ENCODE results near the gene DRC7. TPM values are rescaled to one million over a fixed set of nuclear protein-coding genes. Genes with fewer than 3 reads are reported as not detected.

The DRC7 gene
- total RNA-seq, 1 experiment from 2014 or later, result not detected

DNA sequence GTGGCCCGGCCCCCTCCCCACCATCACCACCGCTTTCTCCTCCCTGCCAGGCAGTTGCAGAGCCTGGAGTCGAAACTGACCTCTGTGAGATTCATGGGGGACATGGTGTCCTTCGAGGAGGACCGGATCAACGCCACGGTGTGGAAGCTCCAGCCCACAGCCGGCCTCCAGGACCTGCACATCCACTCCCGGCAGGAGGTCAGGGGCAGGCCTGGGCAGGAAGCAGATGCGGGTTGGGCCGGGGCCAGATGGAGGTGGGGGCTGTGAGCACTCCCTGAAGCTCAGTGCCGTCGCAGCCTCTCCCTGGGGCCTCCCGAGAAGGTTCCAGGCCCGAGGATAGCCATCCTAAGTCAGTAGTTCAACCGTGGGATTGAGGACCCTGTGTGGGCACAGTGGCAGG, 40.7 kb upstream of the DRC7 start:
- peaks cover 17% of the 10 kb centered on the region for H3K36me3 ChIP-seq (ENCODE audit: low read depth, low read length)
- no TSS peak for BruUV-seq (replicated peaks)
- no peaks in the 10 kb centered on the region for H3K9me3 ChIP-seq (ENCODE audit: low read length)
- POLR2A ChIA-PET (ENCODE audit: unreplicated experiment), result no interaction called here
- TF ChIP-seq EZH2 (IDR thresholded peaks at IDR 0.05; ENCODE audit: low read length, unreplicated experiment) (no peak), EZH2phosphoT487 (IDR thresholded peaks at IDR 0.05; ENCODE audit: borderline replicate concordance, low read length) (no peak)
- TF ChIP-seq, protein P1, sequence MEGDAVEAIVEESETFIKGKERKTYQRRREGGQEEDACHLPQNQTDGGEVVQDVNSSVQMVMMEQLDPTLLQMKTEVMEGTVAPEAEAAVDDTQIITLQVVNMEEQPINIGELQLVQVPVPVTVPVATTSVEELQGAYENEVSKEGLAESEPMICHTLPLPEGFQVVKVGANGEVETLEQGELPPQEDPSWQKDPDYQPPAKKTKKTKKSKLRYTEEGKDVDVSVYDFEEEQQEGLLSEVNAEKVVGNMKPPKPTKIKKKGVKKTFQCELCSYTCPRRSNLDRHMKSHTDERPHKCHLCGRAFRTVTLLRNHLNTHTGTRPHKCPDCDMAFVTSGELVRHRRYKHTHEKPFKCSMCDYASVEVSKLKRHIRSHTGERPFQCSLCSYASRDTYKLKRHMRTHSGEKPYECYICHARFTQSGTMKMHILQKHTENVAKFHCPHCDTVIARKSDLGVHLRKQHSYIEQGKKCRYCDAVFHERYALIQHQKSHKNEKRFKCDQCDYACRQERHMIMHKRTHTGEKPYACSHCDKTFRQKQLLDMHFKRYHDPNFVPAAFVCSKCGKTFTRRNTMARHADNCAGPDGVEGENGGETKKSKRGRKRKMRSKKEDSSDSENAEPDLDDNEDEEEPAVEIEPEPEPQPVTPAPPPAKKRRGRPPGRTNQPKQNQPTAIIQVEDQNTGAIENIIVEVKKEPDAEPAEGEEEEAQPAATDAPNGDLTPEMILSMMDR (conservative IDR thresholded peaks at IDR 0.05; ENCODE audit: low read depth, low read length), result no peak
- CTCF ChIA-PET, result no interaction called here
- H3K4me3 ChIP-seq (ENCODE audit: low read length), result no peak overlapping the region
- H2AFZ ChIP-seq (ENCODE audit: low read length), result no peak overlapping the region
- no peak for DNase-seq
- no peak overlapping the region for H3K27ac ChIP-seq (ENCODE audit: low read length)
- H4K20me1 ChIP-seq (ENCODE audit: low read length), result no peaks in the 10 kb centered on the region
- no peak for ATAC-seq
- H3K79me2 ChIP-seq (ENCODE audit: low read length), result no peaks in the 10 kb centered on the region
- intact Hi-C loops (cut with micrococcal nuclease), result no loop called here
- no peak overlapping the region for H3K4me2 ChIP-seq (ENCODE audit: low read length)
- no peaks in the 10 kb centered on the region for H3K27me3 ChIP-seq (ENCODE audit: low read length)
- peaks cover 3% of the 10 kb centered on the region; the same call in 1 of the 2 replicates for H3K4me1 ChIP-seq (ENCODE audit: insufficient read depth, low read length)
- H3K9ac ChIP-seq (ENCODE audit: low read length), result no peak overlapping the region
- H3K9me2 ChIP-seq (replicated peaks; ENCODE audit: low read length), result no peaks in the 10 kb centered on the region
- H3F3A ChIP-seq (ENCODE audit: low read length, unreplicated experiment), result no peaks in the 10 kb centered on the region

- no peak overlapping the region for H3K9ac ChIP-seq (ENCODE audit: low read length)
- H3K27ac ChIP-seq (ENCODE audit: low read length), result no peak overlapping the region
- intact Hi-C loops (cut with micrococcal nuclease), result no loop called here
- no peak for DNase-seq
- H2AFZ ChIP-seq (ENCODE audit: low read length), result no peak overlapping the region
- CTCF ChIA-PET, result no interaction called here
- no peaks in the 10 kb centered on the region for H3K9me3 ChIP-seq (ENCODE audit: low read length)
- no peaks in the 10 kb centered on the region for H3K79me2 ChIP-seq (ENCODE audit: low read length)
- no peaks in the 10 kb centered on the region for H4K20me1 ChIP-seq (ENCODE audit: low read length)
- TF ChIP-seq, protein P1 (conservative IDR thresholded peaks at IDR 0.05; ENCODE audit: low read depth, low read length), result no peak
- TF ChIP-seq EZH2phosphoT487 (IDR thresholded peaks at IDR 0.05; ENCODE audit: borderline replicate concordance, low read length) (no peak), EZH2 (IDR thresholded peaks at IDR 0.05; ENCODE audit: low read length, unreplicated experiment) (no peak)
- POLR2A ChIA-PET (ENCODE audit: unreplicated experiment), result no interaction called here
- peaks cover 7% of the 10 kb centered on the region for H3K36me3 ChIP-seq (ENCODE audit: low read depth, low read length)
- no peaks in the 10 kb centered on the region for H3K9me2 ChIP-seq (replicated peaks; ENCODE audit: low read length)
- no peak overlapping the region for H3K4me3 ChIP-seq (ENCODE audit: low read length)
- no peak for ATAC-seq
- BruUV-seq (replicated peaks), result no TSS peak
- no peaks in the 10 kb centered on the region for H3K27me3 ChIP-seq (ENCODE audit: low read length)
- peaks cover 3% of the 10 kb centered on the region; the same call in 1 of the 2 replicates for H3K4me1 ChIP-seq (ENCODE audit: insufficient read depth, low read length)
- H3F3A ChIP-seq (ENCODE audit: low read length, unreplicated experiment), result no peaks in the 10 kb centered on the region
- no peak overlapping the region for H3K4me2 ChIP-seq (ENCODE audit: low read length)
Measured at GRCh38 chr16:57656342-57656955, 38.2 kb upstream of the DRC7 start.

GRCh38 chr16:57657228-57657627, 37.4 kb upstream of the DRC7 start:
- TF ChIP-seq EZH2phosphoT487 (IDR thresholded peaks at IDR 0.05; ENCODE audit: borderline replicate concordance, low read length), result no peak
- TF ChIP-seq EZH2 (IDR thresholded peaks at IDR 0.05; ENCODE audit: low read length, unreplicated experiment), result no peak
- TF ChIP-seq, protein P1 (conservative IDR thresholded peaks at IDR 0.05; ENCODE audit: low read depth, low read length), result no peak
- no peak for DNase-seq
- POLR2A ChIA-PET (ENCODE audit: unreplicated experiment), result no interaction called here

More at GRCh38 chr16:57657228-57657627, 37.4 kb upstream of the DRC7 start:
- Histone ChIP-seq H3K9me2 (replicated peaks; ENCODE audit: low read length) (no peaks in the 10 kb centered on the region), H4K20me1 (ENCODE audit: low read length) (no peaks in the 10 kb centered on the region), H3K4me1 (ENCODE audit: insufficient read depth, low read length) (peaks cover 3% of the 10 kb centered on the region; the same call in 1 of the 2 replicates), H3K36me3 (ENCODE audit: low read depth, low read length) (peaks cover 6% of the 10 kb centered on the region; the same call in 1 of the 2 replicates), H3K79me2 (ENCODE audit: low read length) (no peaks in the 10 kb centered on the region), H3K9me3 (ENCODE audit: low read length) (no peaks in the 10 kb centered on the region), H3K27me3 (ENCODE audit: low read length) (no peaks in the 10 kb centered on the region), H3K4me3 (ENCODE audit: low read length) (no peak overlapping the region), H3K9ac (ENCODE audit: low read length) (no peak overlapping the region), H3K27ac (ENCODE audit: low read length) (no peak overlapping the region), H3F3A (ENCODE audit: low read length, unreplicated experiment) (no peaks in the 10 kb centered on the region), H2AFZ (ENCODE audit: low read length) (no peak overlapping the region), H3K4me2 (ENCODE audit: low read length) (no peak overlapping the region)
- no TSS peak for BruUV-seq (replicated peaks)
- no peak for ATAC-seq
- intact Hi-C loops (cut with micrococcal nuclease), result no loop called here
- CTCF ChIA-PET, result no interaction called here

Data from PC-3 (cell line).